Stimulated activated CD4-positive, alpha-beta T cell treated with anti-CD3 and anti-CD28 coated beads, Interleukin-2, amount 100 ng/mL, for 4 hours (primary cell): ENCODE data around the gene STEAP1B.
"Not testable (repeated sequence)": the region's sequence is repeated elsewhere in the genome, so short reads cannot be mapped to it uniquely, and the experiment has no call there.

Source experiments
- DNase-seq: peaks from one replicate; pipeline ENCODE4 v3.0.0-alpha.2; 2020; ENCODE audit warnings: low read depth

Gene STEAP1B

GRCh38 chr7:22499888-22500689 is at the start of gene STEAP1B:
Gene STEAP1B (minus strand): TSS chr7:22500188. CDS start chr7:22494855, 5,333 bp downstream.
- DNase-seq: peak; percentile 77

- DNase-seq: no peak
These were observed 49.1 kb upstream of the STEAP1B start for GRCh38 chr7:22549051-22549450.

- DNase-seq: no peak
These were observed 48.3 kb upstream of the STEAP1B start for GRCh38 chr7:22548313-22548712.

GRCh38 chr7:22546769-22547168 is 46.8 kb upstream of the STEAP1B start:
- no peak for DNase-seq

GRCh38 chr7:22545529-22545928 is 45.5 kb upstream of the STEAP1B start:
- no peak for DNase-seq

- DNase-seq: no peak
These were observed 44.3 kb upstream of the STEAP1B start for GRCh38 chr7:22544245-22544644.

- no peak for DNase-seq
These were observed 43.2 kb upstream of the STEAP1B start for GRCh38 chr7:22543169-22543568.

GRCh38 chr7:22542669-22543068 is 42.7 kb upstream of the STEAP1B start:
- DNase-seq: no peak

GRCh38 chr7:22542254-22542653 is 42.3 kb upstream of the STEAP1B start:
- DNase-seq: no peak

GRCh38 chr7:22541789-22542188 is 41.8 kb upstream of the STEAP1B start:
- DNase-seq: no peak

GRCh38 chr7:22528537-22528936 is 28.5 kb upstream of the STEAP1B start:
- not testable (repeated sequence) for DNase-seq

GRCh38 chr7:22524353-22524947 is 24.5 kb upstream of the STEAP1B start:
- DNase-seq: not testable (repeated sequence)

GRCh38 chr7:22523478-22524352 is 23.7 kb upstream of the STEAP1B start:
- not testable (repeated sequence) for DNase-seq

GRCh38 chr7:22519560-22519959 is 19.6 kb upstream of the STEAP1B start:
- DNase-seq: not testable (repeated sequence)

GRCh38 chr7:22516950-22517349 is 17.0 kb upstream of the STEAP1B start:
- not testable (repeated sequence) for DNase-seq

- not testable (repeated sequence) for DNase-seq
These were observed 15.0 kb upstream of the STEAP1B start for GRCh38 chr7:22514963-22515362.

GRCh38 chr7:22507320-22507719 is 7.3 kb upstream of the STEAP1B start:
- DNase-seq: not testable (repeated sequence)

GRCh38 chr7:22506316-22507020 is 6.5 kb upstream of the STEAP1B start:
- not testable (repeated sequence) for DNase-seq

- DNase-seq: not testable (repeated sequence)
These were observed 4.5 kb upstream of the STEAP1B start for GRCh38 chr7:22504519-22504918.

- not testable (repeated sequence) for DNase-seq
These were observed 2.1 kb upstream of the STEAP1B start for GRCh38 chr7:22502104-22502503.

- not testable (repeated sequence) for DNase-seq
These were observed 1.3 kb upstream of the STEAP1B start for GRCh38 chr7:22501336-22501735.

- no peak for DNase-seq
These were observed 944 bp downstream of the STEAP1B start for GRCh38 chr7:22499044-22499443.
